ENCODE data around the gene IFNA4.

IFNA4 gene

GRCh38 chr9:21137020-21137419 is 50.4 kb downstream of the IFNA4 start:
- ChIA-PET CTCF (interaction anchor here (0.7 kb wide), 1 partner anchor 30 kb away, joined by 3 read pairs; no protein-coding TSS in a partner anchor), POLR2A (no interaction called here)
- H3K4me3 ChIP-seq (ENCODE audit: low read depth, low read length), result no peak overlapping the region
- H3K9me3 ChIP-seq (ENCODE audit: control insufficient read depth, insufficient read depth, low read depth, low read length), result no peaks in the 10 kb centered on the region
- H3K4me1 ChIP-seq (ENCODE audit: control insufficient read depth, insufficient read depth, low read length), result no peaks in the 10 kb centered on the region
- no peaks in the 10 kb centered on the region for H3K36me3 ChIP-seq (ENCODE audit: control insufficient read depth in 2 of 2, insufficient read depth in 1 of 2, low read length in 2 of 2)
- TF ChIP-seq ZNF843 (tag by site-specific recombination; IDR thresholded peaks at IDR 0.05), result no peak
- H3K27ac ChIP-seq (ENCODE audit: extremely low read depth, low read depth, low read length), result no peak overlapping the region

Data from HEK293 (cell line).